NCI-H2196 (cell line): ENCODE data around the gene AFMID.
"Not testable (repeated sequence)": the region's sequence is repeated elsewhere in the genome, so short reads cannot be mapped to it uniquely, and the experiment has no call there.

Experiments used
- DNase-seq: peaks from one replicate; lab custom pipeline; 2025; ENCODE audit not compliant: unreplicated experiment; lab: John Stamatoyannopoulos, UW

AFMID gene

GRCh38 chr17:78186692-78187595 is at the start of gene AFMID, which contains the start of gene TK1:
AFMID (plus strand) TSS chr17:78187362; CDS start chr17:78187371, 9 bp downstream.
TK1 (minus strand) TSS chr17:78187052; CDS start chr17:78186994, 58 bp downstream.
- peak; percentile 100 for DNase-seq

DNA sequence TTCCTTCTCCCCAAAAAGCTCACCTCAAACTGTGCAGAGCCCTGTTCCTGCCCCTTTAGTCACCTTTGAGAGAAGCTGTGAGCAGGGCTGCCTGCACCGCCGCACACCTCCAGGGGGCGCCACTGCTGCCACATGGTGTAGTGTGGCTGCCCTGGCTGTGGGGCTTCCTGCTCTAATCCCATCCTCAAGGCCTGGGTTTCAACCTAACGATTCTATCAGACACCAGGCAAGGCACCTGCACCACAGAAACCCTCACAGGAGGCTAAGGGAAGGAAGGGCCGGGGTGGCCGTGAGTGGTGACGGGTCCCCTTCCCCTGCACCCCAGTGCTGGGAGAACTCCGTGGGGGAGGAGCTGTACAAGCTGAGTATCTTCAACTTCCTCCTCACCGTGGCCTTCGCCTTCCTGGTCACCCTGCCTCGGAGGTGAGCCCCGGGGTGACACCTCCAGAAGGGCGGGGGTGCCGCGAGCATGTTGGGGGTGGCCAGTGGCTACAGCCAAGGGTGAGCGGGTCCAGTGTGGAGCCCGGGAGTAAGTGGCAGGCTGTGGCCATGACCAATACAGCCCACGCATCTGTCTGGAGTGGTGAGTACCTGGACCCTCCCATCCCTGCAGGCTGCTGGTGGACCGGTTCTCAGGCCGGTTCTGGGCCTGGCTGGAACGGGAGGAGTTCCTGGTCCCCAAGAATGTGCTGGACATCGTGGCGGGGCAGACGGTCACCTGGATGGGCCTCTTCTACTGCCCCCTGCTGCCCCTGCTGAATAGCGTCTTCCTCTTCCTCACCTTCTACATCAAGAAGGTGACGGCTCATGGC is 49.6 kb upstream of the AFMID start:
- DNase-seq, result no peak

- no peak for DNase-seq
Observed at GRCh38 chr17:78138204-78139060, 48.7 kb upstream of the AFMID start.

DNA sequence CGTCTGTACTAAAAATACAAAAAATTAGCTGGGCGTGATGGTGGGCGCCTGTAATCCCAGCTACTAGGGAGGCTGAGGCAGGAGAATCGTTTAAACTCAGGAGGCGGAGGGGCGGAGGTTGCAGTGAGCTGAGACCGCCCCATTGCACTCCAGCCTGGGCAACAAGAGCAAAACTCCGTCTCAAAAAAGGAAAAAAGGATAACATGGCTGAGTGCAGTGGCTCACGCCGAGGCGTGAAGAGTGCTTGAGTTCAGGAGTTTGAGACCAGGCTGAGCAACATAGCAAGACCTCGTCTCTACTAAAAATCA is 47.3 kb upstream of the AFMID start:
- DNase-seq, result not testable (repeated sequence)

DNA sequence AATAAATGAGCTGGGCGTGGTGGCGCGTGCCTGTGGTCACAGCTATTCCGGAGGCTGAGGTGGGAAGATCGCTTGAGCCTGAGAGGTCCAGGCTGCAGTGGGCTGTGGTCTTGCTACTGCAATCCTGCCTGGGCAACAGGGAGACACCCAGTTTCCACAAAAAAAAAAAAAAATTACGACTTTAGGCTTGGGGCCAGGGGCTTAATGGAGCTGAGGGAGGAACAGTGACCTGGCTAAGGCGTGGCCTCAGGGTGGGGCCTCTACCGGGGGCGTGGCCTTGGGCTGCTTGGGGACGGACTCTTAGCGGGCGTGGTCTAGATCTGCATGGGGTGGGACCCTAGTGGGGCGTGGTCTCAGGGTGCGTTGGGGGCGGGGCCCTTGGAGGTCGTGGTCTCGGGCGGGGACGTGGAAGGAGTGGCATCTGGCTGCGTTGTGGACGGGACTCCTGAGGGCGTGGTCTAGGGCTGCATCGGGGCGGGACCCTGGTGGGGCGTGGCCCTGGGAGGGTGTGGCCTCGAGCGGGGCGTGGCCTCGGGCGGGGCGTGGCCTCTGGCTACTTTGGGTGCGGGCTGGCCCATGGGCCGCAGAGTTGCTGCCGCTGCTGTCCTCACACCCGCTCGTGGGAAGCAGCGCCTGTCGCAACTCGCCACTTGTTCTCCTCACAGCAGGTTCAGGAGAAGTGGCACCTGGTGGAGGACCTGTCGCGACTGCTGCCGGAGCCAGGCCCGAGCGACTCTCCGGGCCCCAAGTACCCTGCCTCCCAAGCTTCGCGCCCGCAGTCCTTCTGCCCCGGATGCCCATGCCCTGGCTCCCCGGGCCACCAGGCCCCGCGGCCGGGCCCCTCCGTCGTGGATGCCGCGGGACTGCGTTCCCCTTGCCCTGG is 46.8 kb upstream of the AFMID start:
- peak; percentile 98 for DNase-seq

DNA sequence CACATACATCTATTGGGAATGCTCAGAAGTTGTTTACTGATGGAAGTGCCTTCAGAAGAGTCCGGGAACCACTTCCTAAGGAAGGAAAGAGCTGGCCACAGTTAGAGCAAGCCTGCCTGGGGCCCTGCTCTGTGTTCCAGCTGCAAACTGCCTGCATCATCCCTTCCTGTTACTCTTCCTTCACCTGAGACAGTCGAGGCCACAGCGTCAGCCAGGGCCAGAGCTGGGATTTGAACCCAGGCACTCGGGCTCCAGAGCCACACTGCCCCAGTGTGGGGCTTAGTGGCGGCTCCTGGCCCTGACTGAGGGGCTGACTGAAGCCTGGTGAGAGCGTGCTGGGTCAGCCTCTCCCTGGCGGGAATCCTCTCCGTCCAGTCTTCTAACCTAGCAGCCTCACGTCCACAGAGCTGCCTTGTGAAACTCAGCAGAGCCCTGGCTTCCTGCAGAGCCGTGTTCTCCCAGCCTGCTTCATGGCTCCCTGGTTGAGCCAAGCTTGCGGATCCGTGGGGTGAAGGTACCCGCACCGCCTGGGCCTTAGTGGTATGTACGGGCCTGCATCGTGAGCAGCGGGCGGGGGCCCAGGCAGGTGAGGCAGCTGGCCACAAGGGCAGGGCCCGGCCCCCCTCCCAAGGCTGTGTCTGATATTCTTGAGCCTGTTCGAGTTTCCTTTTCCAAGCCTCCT is 45.6 kb upstream of the AFMID start:
- no peak for DNase-seq

GRCh38 chr17:78142119-78142861 is 44.9 kb upstream of the AFMID start:
- peak; percentile 94 for DNase-seq

GRCh38 chr17:78143214-78144146 is 43.7 kb upstream of the AFMID start:
- no peak for DNase-seq

GRCh38 chr17:78144147-78144719 is 42.9 kb upstream of the AFMID start:
- DNase-seq, result peak; percentile 87

- peak; percentile 59 for DNase-seq
Observed at GRCh38 chr17:78144736-78145641, 42.2 kb upstream of the AFMID start.

- DNase-seq, result no peak
Observed at GRCh38 chr17:78146471-78146869, 40.7 kb upstream of the AFMID start.

DNA sequence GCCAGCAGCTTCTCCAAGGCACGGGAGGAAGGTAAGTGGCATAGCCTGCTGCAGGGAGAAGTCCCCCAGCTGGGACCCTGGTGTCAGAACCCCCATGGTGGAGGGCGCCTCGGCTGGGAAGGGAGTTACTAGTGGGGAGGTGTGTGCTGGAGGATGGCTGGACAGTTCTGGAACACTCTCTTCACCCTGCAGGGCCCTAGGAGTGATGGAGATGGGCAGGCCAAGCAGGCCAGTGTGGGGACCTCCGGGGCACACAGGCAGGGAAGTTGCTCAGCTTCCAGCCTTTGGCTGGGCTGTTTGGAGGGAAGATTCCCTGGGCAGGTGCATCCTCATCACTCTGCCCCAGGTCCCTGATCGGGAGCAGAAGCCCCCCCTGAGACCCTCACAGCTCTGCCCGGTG is 40.3 kb upstream of the AFMID start:
- no peak for DNase-seq

DNA sequence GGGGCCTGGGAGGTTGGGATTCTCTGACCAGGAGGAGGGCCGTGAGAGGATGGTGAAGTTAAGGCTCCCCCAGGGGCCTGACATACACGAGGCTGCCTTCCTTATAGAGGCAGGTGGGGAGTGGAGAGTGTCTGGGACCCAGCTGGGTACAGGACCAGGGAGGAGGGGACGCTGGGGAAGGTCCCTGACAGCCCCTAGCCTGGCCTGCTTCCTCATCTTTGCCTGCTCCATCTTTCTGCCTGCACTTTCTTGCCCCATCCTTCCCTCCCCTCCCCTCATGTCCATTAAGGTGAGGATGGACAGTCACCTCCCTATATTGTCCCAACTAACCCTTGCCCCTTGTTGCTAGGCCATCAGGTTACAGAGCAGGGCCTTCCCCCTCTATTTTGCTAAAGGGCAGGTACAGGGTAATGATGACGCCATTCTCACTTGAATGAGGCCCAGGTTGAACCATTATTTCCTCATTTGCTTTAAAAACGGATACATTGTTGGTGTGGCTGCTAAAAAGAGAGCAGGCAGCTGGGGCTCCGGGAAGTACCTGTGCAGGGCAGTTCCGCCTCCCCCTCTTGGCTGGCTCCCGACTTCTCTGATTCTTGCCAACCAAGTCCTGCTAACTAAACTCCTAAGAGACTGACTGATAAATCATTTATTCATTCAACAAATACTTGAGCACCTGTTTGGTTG is 39.7 kb upstream of the AFMID start:
- DNase-seq, result no peak

DNA sequence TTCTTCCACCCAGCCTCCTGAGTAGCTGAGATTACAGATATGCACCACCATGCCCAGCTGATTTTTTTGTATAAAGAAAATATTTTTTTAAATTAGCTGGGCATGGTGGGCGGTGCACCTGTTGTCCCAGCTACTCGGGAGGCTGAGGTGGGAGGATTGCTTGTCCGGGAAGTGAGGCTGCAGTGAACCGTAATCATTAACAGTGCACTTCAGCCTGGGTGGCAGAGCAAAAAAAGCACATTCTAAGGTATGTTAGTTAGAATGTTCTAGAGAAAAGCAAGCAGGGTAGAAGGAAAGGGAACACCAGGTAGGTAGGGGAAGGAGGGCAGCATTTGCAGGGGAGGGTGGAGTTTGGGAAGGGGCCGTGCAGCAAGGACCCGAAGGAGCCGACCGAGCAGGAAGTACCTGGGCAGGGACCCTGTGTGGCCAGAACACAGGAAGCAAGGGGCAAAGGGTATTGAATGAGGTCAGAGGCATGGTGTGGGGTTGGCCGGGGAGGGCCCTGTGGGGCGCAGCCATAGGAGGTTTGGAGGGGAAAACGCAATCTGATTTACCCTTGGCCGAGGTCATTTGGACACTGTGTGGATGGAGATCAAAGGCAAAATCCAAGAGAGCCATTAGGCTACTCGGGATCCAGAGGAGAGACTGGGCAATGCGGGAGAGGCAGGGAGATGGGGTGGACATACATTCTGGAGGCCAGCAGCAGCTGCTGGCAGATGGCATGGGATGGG is 38.7 kb upstream of the AFMID start:
- no peak for DNase-seq

GRCh38 chr17:78151514-78152008 is 35.6 kb upstream of the AFMID start:
- DNase-seq, result no peak
